Endometrium (tissue), 2 donors: ENCODE data around the gene KIF11.
"Not testable (repeated sequence)": the region's sequence is repeated elsewhere in the genome, so short reads cannot be mapped to it uniquely, and the experiment has no call there.

Experiments used
- FAIRE-seq: peaks from 2 replicates; lab custom pipeline; 2012; peaks lifted over from hg19 to GRCh38; lab: Jason Lieb, UNC
- donor health status: control.
- donor health status: control.

Gene KIF11

GRCh38 chr10:92590623-92591549, 2.0 kb upstream of the KIF11 start:
- FAIRE-seq = no peak

- peak; percentile 62 for FAIRE-seq
Measured at GRCh38 chr10:92591550-92592022, 1.3 kb upstream of the KIF11 start.

GRCh38 chr10:92593619-92594588, 974 bp downstream of the KIF11 start:
- no peak for FAIRE-seq

GRCh38 chr10:92595505-92595904, 2.6 kb downstream of the KIF11 start:
- FAIRE-seq = no peak

GRCh38 chr10:92598321-92598720, 5.4 kb downstream of the KIF11 start:
- FAIRE-seq = no peak

GRCh38 chr10:92604841-92605240, 11.9 kb downstream of the KIF11 start:
- FAIRE-seq = no peak

- FAIRE-seq = no peak
Measured at GRCh38 chr10:92615515-92615914, 22.6 kb downstream of the KIF11 start.

- no peak for FAIRE-seq
Measured at GRCh38 chr10:92619368-92619767, 26.4 kb downstream of the KIF11 start.

- no peak for FAIRE-seq
Measured at GRCh38 chr10:92627845-92628480, 35.0 kb downstream of the KIF11 start.

- no peak for FAIRE-seq
Measured at GRCh38 chr10:92629945-92630344, 37.0 kb downstream of the KIF11 start.

- FAIRE-seq = no peak
Measured at GRCh38 chr10:92638037-92638436, 45.1 kb downstream of the KIF11 start.

GRCh38 chr10:92640107-92640506, 47.2 kb downstream of the KIF11 start:
- FAIRE-seq = no peak

GRCh38 chr10:92641492-92641891, 48.6 kb downstream of the KIF11 start:
- no peak for FAIRE-seq

GRCh38 chr10:92644921-92645320, 52.0 kb downstream of the KIF11 start:
- FAIRE-seq = no peak

GRCh38 chr10:92650864-92651263, 57.9 kb downstream of the KIF11 start:
- not testable (repeated sequence) for FAIRE-seq

- no peak for FAIRE-seq
Measured at GRCh38 chr10:92655426-92655825, 62.5 kb downstream of the KIF11 start.

GRCh38 chr10:92656266-92656961, 63.5 kb downstream of the KIF11 start:
- FAIRE-seq = no peak

- FAIRE-seq = no peak
Measured at GRCh38 chr10:92657024-92657423, 64.1 kb downstream of the KIF11 start.

- FAIRE-seq = no peak
Measured at GRCh38 chr10:92662848-92663247, 69.9 kb downstream of the KIF11 start.

GRCh38 chr10:92664322-92664721, 71.4 kb downstream of the KIF11 start:
- no peak for FAIRE-seq

- no peak for FAIRE-seq
Measured at GRCh38 chr10:92667078-92667477, 74.1 kb downstream of the KIF11 start.

GRCh38 chr10:92677708-92678107, 84.8 kb downstream of the KIF11 start:
- FAIRE-seq = no peak
